Cardiac muscle cell (in vitro differentiated cells and primary cell): Measurements from ENCODE around the gene ERI3. TPM values are rescaled to one million over a fixed set of nuclear protein-coding genes. Genes with fewer than 3 reads are reported as not detected.
"Not testable (repeated sequence)": the region's sequence is repeated elsewhere in the genome, so short reads cannot be mapped to it uniquely, and the experiment has no call there.

Experiments
- DNase-seq, 2 donors: peaks; one replicate each; pipeline versions ENCODE4 v3.0.0 to v3.0.0-alpha.2; 2010 to 2017; ENCODE audit warnings: low read depth in 1 of 2, low spot score in 1 of 2
- H3K27ac ChIP-seq: fragments of 200-600 bp; sonication (generic); 2 replicates; pipeline ENCODE4 v1.5.1; 2016
- H3K27me3 ChIP-seq: fragments of 200-600 bp; sonication (generic); 2 replicates; pipeline ENCODE4 v1.6.0; 2016; ENCODE audit warnings: control low read depth
- H3K36me3 ChIP-seq: fragments of 200-600 bp; sonication (generic); 2 replicates; pipeline ENCODE4 v1.5.1; 2016; ENCODE audit warnings: control low read depth
- H3K4me1 ChIP-seq: fragments of 200-600 bp; sonication (generic); 2 replicates; pipeline ENCODE4 v1.8.1; 2017; ENCODE audit warnings: low read depth, mild to moderate bottlenecking, mixed run types
- H3K4me3 ChIP-seq: fragments of 200-600 bp; sonication (generic); 2 replicates; pipeline ENCODE4 v1.5.1; 2016; ENCODE audit warnings: mild to moderate bottlenecking
- H3K9me3 ChIP-seq: fragments of 200-600 bp; sonication (generic); 2 replicates; pipeline ENCODE4 v1.5.1; 2017; ENCODE audit warnings: low read depth, mild to moderate bottlenecking, control low read depth
- CTCF ChIP-seq: IDR thresholded peaks from 2 replicates; pipeline ENCODE4 v1.5.1; 2012; ENCODE audit warnings: low read depth, mild to moderate bottlenecking, low read length
- polyA plus RNA-seq: library from polyadenylated mRNA; unstranded; fragments of >200 nt; fragmentation: Nextera tagmentation; extraction: Ambion mirVana; gene quantifications from 2 replicates; pipeline ENCODE4 v1.2.1, GENCODE V29; 2016
- total RNA-seq: library from RNA; depleted of rRNA; stranded (reverse); fragments of >200 nt; gene quantifications from 2 replicates; pipeline ENCODE4 v1.2.3, GENCODE V29; 2016

Gene ERI3
- total and polyA plus RNA-seq, 2 experiments from 2014 or later = 92.1 to 151 TPM

GRCh38 chr1:44217809-44218410 is 137.1 kb downstream of the ERI3 start:
- Histone ChIP-seq H3K27ac (no peak overlapping the region), H3K27me3 (no peaks in the 10 kb centered on the region), H3K4me3 (no peak overlapping the region), H3K36me3 (peaks cover 28% of the 10 kb centered on the region), H3K9me3 (no peaks in the 10 kb centered on the region), H3K4me1 (peaks cover 5% of the 10 kb centered on the region)
- peak; percentile 89 for TF ChIP-seq CTCF
- DNase-seq = peak; percentile 75 to 86

- peak; percentile 89 to 90 for DNase-seq
- H3K4me3 ChIP-seq = peak within 1 kb of the TSS; percentile 96
- peaks cover 9% of the 10 kb centered on the region for H3K4me1 ChIP-seq
- H3K27me3 ChIP-seq = no peaks in the 10 kb centered on the region
- TF ChIP-seq CTCF = no peak
- peak within 1 kb of the TSS; percentile 11 for H3K27ac ChIP-seq
- no peaks in the 10 kb centered on the region for H3K9me3 ChIP-seq
- H3K36me3 ChIP-seq = peaks cover 13% of the 10 kb centered on the region
These were observed 141.6 kb downstream of the ERI3 start, which contains the start of gene DMAP1 for GRCh38 chr1:44213222-44214112. Gene DMAP1 (plus strand): TSS chr1:44213471. CDS start chr1:44213754, 283 bp downstream.

GRCh38 chr1:44212355-44213221 is 142.5 kb downstream of the ERI3 start:
- Histone ChIP-seq H3K27me3 (no peaks in the 10 kb centered on the region), H3K4me1 (peaks cover 4% of the 10 kb centered on the region), H3K4me3 (peak overlapping the region; percentile 96), H3K9me3 (no peaks in the 10 kb centered on the region), H3K36me3 (peaks cover 8% of the 10 kb centered on the region), H3K27ac (peak overlapping the region; percentile 11)
- no peak for DNase-seq
- TF ChIP-seq CTCF = no peak

- TF ChIP-seq CTCF = no peak
These were observed 144.5 kb downstream of the ERI3 start for GRCh38 chr1:44210595-44210994.

GRCh38 chr1:44208226-44208625 is 146.8 kb downstream of the ERI3 start:
- Histone ChIP-seq H3K27me3 (no peaks in the 10 kb centered on the region), H3K36me3 (no peaks in the 10 kb centered on the region), H3K27ac (no peak overlapping the region), H3K9me3 (no peaks in the 10 kb centered on the region), H3K4me3 (no peak overlapping the region), H3K4me1 (peaks cover 4% of the 10 kb centered on the region)
- no peak for DNase-seq
- no peak for TF ChIP-seq CTCF

More at GRCh38 chr1:44210595-44210994, 144.5 kb downstream of the ERI3 start:
- Histone ChIP-seq H3K27me3 (no peaks in the 10 kb centered on the region), H3K4me1 (peaks cover 4% of the 10 kb centered on the region), H3K4me3 (no peak overlapping the region), H3K27ac (no peak overlapping the region), H3K36me3 (peaks cover 3% of the 10 kb centered on the region), H3K9me3 (no peaks in the 10 kb centered on the region)
- DNase-seq = no peak

GRCh38 chr1:44206545-44206944 is 148.5 kb downstream of the ERI3 start:
- not testable (repeated sequence) for DNase-seq, H3K27me3 ChIP-seq, H3K9me3 ChIP-seq, H3K4me1 ChIP-seq, H3K27ac ChIP-seq, H3K36me3 ChIP-seq, H3K4me3 ChIP-seq
